ENCODE measurements around the gene SSRP1.

DNA sequence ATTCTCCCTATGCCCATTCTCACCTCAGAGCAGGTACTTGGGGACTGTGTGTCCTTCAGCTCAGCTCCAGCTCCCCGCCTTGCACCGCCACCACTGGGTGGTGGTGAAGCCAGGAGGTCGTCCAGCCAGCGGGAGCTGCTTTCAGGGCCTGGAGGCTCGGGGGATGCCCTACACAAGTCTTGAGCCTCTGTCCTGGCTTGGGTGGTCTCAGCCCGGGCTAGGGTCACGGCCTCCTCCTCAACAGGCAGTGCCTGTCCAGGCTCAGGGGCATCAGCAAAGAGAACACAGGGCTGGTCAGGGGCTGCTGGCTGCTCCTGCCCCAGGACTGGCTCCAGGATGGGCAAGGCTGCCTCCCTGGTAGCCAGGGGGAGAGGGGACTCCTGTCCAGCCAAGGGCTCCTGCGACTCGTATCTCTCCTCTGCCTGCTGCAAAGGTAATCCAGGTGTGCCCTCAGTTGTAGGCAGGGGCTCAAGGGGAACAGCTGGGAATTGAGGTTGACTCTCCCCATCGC is 23.1 kb downstream of the SSRP1 start:
- TF ChIP-seq, protein P1, sequence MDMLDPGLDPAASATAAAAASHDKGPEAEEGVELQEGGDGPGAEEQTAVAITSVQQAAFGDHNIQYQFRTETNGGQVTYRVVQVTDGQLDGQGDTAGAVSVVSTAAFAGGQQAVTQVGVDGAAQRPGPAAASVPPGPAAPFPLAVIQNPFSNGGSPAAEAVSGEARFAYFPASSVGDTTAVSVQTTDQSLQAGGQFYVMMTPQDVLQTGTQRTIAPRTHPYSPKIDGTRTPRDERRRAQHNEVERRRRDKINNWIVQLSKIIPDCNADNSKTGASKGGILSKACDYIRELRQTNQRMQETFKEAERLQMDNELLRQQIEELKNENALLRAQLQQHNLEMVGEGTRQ (IDR thresholded peaks at IDR 0.05; ENCODE audit: low read depth, low read length), result no peak
- TF ChIP-seq, protein P1 (CRISPR knock-in tag; IDR thresholded peaks at IDR 0.05; ENCODE audit: borderline replicate concordance), result no peak
- TF ChIP-seq, protein P2, sequence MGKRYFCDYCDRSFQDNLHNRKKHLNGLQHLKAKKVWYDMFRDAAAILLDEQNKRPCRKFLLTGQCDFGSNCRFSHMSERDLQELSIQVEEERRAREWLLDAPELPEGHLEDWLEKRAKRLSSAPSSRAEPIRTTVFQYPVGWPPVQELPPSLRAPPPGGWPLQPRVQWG (CRISPR knock-in tag; IDR thresholded peaks at IDR 0.05; ENCODE audit: borderline replicate concordance, low read depth), result no peak
- TF ChIP-seq ARNT (IDR thresholded peaks at IDR 0.05) (no peak), ATM (IDR thresholded peaks at IDR 0.05; ENCODE audit: borderline replicate concordance) (no peak), KLF16 (CRISPR knock-in tag; IDR thresholded peaks at IDR 0.05) (no peak), POLR2AphosphoS5 (IDR thresholded peaks at IDR 0.05; ENCODE audit: low read depth, low read length) (no peak)
- TF ChIP-seq, protein P3, sequence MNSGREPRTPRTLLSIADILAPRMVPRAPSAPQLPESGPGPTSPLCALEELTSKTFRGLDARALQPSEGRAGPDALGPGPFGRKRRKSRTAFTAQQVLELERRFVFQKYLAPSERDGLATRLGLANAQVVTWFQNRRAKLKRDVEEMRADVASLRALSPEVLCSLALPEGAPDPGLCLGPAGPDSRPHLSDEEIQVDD (CRISPR knock-in tag; IDR thresholded peaks at IDR 0.05; ENCODE audit: borderline replicate concordance), result no peak
- TF ChIP-seq, protein P4, sequence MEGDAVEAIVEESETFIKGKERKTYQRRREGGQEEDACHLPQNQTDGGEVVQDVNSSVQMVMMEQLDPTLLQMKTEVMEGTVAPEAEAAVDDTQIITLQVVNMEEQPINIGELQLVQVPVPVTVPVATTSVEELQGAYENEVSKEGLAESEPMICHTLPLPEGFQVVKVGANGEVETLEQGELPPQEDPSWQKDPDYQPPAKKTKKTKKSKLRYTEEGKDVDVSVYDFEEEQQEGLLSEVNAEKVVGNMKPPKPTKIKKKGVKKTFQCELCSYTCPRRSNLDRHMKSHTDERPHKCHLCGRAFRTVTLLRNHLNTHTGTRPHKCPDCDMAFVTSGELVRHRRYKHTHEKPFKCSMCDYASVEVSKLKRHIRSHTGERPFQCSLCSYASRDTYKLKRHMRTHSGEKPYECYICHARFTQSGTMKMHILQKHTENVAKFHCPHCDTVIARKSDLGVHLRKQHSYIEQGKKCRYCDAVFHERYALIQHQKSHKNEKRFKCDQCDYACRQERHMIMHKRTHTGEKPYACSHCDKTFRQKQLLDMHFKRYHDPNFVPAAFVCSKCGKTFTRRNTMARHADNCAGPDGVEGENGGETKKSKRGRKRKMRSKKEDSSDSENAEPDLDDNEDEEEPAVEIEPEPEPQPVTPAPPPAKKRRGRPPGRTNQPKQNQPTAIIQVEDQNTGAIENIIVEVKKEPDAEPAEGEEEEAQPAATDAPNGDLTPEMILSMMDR (CRISPR knock-in tag; IDR thresholded peaks at IDR 0.05), result peak; percentile 39

Measured in HepG2 (cell line).